Tibial nerve (tissue), 4 donors: ENCODE measurements around the gene BRME1. TPM values are rescaled to one million over a fixed set of nuclear protein-coding genes. Genes with fewer than 3 reads are reported as not detected.

Experiments used
- DNase-seq, 2 donors: peaks; one replicate each; pipeline ENCODE4 v3.0.0-alpha.2; 2019; ENCODE audit warnings: low spot score in 2 of 2
- H3K27ac ChIP-seq, 4 donors: fragments of 200-600 bp; sonication (generic) in 3 of 4; one replicate each; pipeline ENCODE4 v1.5.1; 2017 to 2019; ENCODE audit warnings: mild to moderate bottlenecking in 1 of 4
- H3K27me3 ChIP-seq, 2 donors: fragments of 200-600 bp; sonication (generic) in 1 of 2; one replicate each; pipeline versions ENCODE4 v1.5.1 to v1.6.0; 2017 to 2019
- H3K36me3 ChIP-seq, 3 donors: fragments of 200-600 bp; sonication (generic); one replicate each; pipeline ENCODE4 v1.5.1; 2018 to 2019
- H3K4me1 ChIP-seq, 4 donors: fragments of 200-600 bp; sonication (generic) in 3 of 4; one replicate each; pipeline ENCODE4 v1.5.1; 2017 to 2019
- H3K4me3 ChIP-seq, 4 donors: fragments of 200-600 bp; sonication (generic) in 3 of 4; one replicate each; pipeline ENCODE4 v1.5.1; 2017 to 2019; ENCODE audit warnings: mild to moderate bottlenecking in 1 of 4, moderate library complexity in 1 of 4
- H3K9me3 ChIP-seq, 4 donors: fragments of 200-600 bp; sonication (generic) in 3 of 4; one replicate each; pipeline ENCODE4 v1.5.1; 2017 to 2019
- EP300 ChIP-seq, 2 donors: sonication (generic); formaldehyde crosslinking; IDR thresholded peaks; one replicate each; pipeline ENCODE4 v1.6.1; 2017; ENCODE audit warnings: antibody characterized with exemption in 2 of 2, mild to moderate bottlenecking in 1 of 2
- POLR2A ChIP-seq, 2 donors: fragments of 450-650 bp; IDR thresholded peaks; one replicate each; pipeline ENCODE4 v1.6.1; 2017; ENCODE audit warnings: antibody characterized with exemption in 2 of 2, mild to moderate bottlenecking in 2 of 2, moderate library complexity in 2 of 2
- WGBS, 2 donors: methylation state at CpG; one replicate each; pipeline ENCODE4 v1.1.5; 2018; 5-methylcytosine and 5-hydroxymethylcytosine counted together
- total RNA-seq, 4 donors: library from RNA; depleted of rRNA; stranded (reverse); fragments of >200 nt; gene quantifications; one replicate each; pipeline ENCODE4 v1.1.0, GENCODE V29; 2016
- TF ChIP-seq, protein P1 (sequence below), 5 experiments: fragments of 200-600 bp in 3 of 5; fragments of 450-650 bp in 2 of 5; sonication (generic) in 3 of 5; IDR thresholded peaks; one replicate each; pipeline ENCODE4 v1.5.1; 2016 to 2019; ENCODE audit warnings: antibody characterized with exemption in 5 of 5, mild to moderate bottlenecking in 3 of 5, moderate library complexity in 2 of 5

BRME1 gene
- total RNA-seq, 4 donors from 2014 or later: 1.5 to 3.3 (median 3.0) TPM; not detected in 1

DNA sequence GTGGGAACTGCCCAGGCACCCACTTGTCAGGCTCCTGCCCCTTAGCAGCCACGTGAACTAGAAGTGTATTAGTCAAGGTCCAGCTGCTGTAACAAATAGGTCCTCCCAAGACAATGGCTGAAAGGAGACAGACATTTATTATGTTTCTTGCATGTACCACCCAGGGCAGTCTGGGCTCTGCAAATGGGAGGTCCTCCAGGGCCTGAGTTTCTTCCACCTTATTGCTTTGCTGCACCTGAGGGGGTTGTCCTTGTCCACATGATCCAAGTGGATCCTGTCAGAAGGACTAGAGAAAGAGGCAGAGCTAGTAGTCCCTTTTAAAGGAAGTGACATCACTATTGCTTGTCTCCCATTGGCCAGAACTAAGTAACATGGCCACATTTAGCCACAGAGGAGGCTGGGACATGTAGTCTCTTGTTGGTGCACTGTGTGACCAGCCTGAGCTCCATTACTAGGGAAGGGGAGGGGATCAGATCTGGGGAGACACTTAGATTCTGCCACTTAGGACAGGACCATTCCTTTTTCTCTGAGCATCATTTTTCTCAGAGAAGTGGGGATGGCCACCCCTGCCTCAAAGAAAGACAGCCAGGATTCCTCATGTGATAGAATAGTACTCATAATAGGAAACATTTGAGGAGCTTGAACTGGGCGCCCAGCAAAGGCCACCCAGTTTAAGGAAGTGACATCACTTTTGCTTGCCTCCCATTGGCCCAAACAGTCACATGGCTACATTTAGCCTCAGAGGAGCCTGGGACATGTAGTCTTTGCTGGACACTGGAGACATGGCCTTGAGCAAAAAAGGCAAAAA lies 15.2 kb upstream of the BRME1 start:
- TF ChIP-seq EP300 (IDR thresholded peaks at IDR 0.05): no peak
- no peak for TF ChIP-seq POLR2A (IDR thresholded peaks at IDR 0.05)
- TF ChIP-seq, protein P1, sequence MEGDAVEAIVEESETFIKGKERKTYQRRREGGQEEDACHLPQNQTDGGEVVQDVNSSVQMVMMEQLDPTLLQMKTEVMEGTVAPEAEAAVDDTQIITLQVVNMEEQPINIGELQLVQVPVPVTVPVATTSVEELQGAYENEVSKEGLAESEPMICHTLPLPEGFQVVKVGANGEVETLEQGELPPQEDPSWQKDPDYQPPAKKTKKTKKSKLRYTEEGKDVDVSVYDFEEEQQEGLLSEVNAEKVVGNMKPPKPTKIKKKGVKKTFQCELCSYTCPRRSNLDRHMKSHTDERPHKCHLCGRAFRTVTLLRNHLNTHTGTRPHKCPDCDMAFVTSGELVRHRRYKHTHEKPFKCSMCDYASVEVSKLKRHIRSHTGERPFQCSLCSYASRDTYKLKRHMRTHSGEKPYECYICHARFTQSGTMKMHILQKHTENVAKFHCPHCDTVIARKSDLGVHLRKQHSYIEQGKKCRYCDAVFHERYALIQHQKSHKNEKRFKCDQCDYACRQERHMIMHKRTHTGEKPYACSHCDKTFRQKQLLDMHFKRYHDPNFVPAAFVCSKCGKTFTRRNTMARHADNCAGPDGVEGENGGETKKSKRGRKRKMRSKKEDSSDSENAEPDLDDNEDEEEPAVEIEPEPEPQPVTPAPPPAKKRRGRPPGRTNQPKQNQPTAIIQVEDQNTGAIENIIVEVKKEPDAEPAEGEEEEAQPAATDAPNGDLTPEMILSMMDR (IDR thresholded peaks at IDR 0.05): no peak
- Histone ChIP-seq H3K9me3 (peaks cover 0 to 8% (median 0%) of the 10 kb centered on the region in 4 donors), H3K4me1 (no peaks in the 10 kb centered on the region), H3K27ac (no peak overlapping the region), H3K4me3 (no peak overlapping the region), H3K27me3 (no peaks in the 10 kb centered on the region), H3K36me3 (peaks cover 4 to 95% (median 42%) of the 10 kb centered on the region in 3 donors)
- WGBS, 2 donors: 43 to 90% methylated on average over 1 to 2 of the region's 2 CpGs
- DNase-seq: peak in 1 of 2 donors; percentile 38

DNA sequence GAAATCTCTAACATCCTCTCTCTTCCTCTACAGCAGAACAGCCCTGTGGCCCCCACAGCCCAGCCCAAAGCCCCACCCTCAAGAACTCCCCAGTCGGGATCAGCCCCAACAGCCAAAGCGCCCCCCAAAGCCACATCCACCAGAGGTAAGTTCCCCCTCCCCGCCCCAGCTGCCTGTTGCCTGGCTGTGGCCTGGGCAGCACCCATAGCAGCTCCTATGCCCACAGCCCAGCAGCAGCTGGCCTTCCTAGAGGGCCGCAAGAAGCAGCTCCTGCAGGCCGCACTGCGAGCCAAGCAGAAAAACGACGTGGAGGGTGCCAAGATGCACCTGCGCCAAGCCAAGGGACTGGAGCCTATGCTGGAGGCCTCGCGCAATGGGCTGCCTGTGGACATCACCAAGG lies 14.6 kb upstream of the BRME1 start:
- Histone ChIP-seq H3K36me3 (peaks cover 4 to 98% (median 42%) of the 10 kb centered on the region in 3 donors), H3K27ac (no peak overlapping the region), H3K4me3 (no peak overlapping the region), H3K9me3 (peaks cover 0 to 8% (median 0%) of the 10 kb centered on the region in 4 donors), H3K27me3 (no peaks in the 10 kb centered on the region), H3K4me1 (no peaks in the 10 kb centered on the region)
- DNase-seq: no peak
- TF ChIP-seq, protein P1 (IDR thresholded peaks at IDR 0.05): no peak
- no peak for TF ChIP-seq EP300 (IDR thresholded peaks at IDR 0.05)
- WGBS, 2 donors: 97 to 100% methylated on average over 7 to 11 of the region's 11 CpGs

DNA sequence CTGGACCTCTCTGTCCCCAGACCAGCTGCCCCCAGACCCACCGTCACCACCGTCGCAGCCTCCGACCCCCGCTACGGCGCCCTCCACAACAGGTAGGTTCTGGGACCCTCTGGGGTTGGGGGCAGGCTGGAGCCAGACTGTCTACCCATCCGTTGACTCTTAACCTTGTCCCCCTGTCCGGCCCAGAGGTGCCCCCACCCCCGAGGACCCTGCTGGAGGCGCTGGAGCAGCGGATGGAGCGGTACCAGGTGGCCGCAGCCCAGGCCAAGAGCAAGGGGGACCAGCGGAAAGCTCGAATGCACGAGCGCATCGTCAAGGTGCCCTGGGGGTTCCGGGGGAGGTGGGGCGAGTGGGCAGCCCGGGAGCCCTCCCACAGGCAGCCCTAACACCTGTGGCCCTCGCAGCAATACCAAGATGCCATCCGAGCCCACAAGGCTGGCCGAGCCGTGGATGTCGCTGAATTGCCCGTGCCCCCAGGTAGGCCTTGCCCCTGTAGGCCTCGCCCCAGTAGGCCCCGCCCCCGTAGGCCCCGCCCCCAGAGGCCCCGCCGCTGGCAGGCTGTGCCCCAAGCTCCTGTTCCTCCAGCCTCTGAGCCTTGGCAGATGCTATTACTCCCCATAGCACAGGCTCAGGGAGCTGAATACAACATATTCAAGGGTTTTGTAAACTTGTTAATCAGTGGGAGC lies 13.0 kb upstream of the BRME1 start:
- H3K4me3 ChIP-seq: no peak overlapping the region
- DNase-seq: no peak
- H3K27me3 ChIP-seq: no peaks in the 10 kb centered on the region
- peaks cover 4 to 98% (median 42%) of the 10 kb centered on the region in 3 donors for H3K36me3 ChIP-seq
- H3K4me1 ChIP-seq: no peaks in the 10 kb centered on the region
- H3K9me3 ChIP-seq: peaks cover 0 to 8% (median 0%) of the 10 kb centered on the region in 4 donors
- WGBS, 2 donors: 81 to 91% methylated on average over 23 to 26 of the region's 34 CpGs
- H3K27ac ChIP-seq: no peak overlapping the region
- no peak for TF ChIP-seq EP300 (IDR thresholded peaks at IDR 0.05)
- TF ChIP-seq, protein P1 (IDR thresholded peaks at IDR 0.05): no peak
- TF ChIP-seq POLR2A (IDR thresholded peaks at IDR 0.05): no peak

DNA sequence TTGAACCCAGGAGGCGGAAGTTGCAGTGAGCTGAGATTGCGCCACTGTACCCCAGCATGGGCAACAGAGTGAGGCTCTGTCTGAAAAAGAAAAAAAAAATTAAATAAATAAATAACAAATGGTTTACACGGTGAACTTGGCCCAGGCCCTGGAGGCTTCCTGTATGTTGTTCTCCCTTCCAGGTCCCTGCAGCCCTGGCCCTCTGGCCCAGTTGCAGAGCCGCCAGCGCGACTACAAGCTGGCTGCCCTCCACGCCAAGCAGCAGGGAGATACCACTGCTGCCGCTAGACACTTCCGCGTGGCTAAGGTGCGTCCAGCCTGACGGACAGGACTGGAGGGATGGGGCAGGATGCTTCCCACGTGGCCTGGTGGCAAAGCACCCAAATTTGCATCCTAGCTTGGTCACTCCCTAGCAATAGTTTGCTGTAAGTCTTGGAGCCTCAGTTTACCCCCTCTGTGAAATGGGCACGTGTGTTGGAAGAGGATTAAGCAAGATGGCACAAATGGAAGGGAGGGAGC lies 12.0 kb upstream of the BRME1 start:
- H3K36me3 ChIP-seq: peaks cover 6 to 98% (median 41%) of the 10 kb centered on the region in 3 donors
- TF ChIP-seq, protein P1 (IDR thresholded peaks at IDR 0.05): no peak
- no peak for TF ChIP-seq POLR2A (IDR thresholded peaks at IDR 0.05)
- TF ChIP-seq EP300 (IDR thresholded peaks at IDR 0.05): no peak
- peaks cover 0 to 8% (median 0%) of the 10 kb centered on the region in 4 donors for H3K9me3 ChIP-seq
- 78 to 88% methylated on average over 14 of the region's 14 CpGs for WGBS, 2 donors
- H3K27me3 ChIP-seq: no peaks in the 10 kb centered on the region
- no peaks in the 10 kb centered on the region for H3K4me1 ChIP-seq
- no peak overlapping the region for H3K4me3 ChIP-seq
- H3K27ac ChIP-seq: no peak overlapping the region
- DNase-seq: no peak

DNA sequence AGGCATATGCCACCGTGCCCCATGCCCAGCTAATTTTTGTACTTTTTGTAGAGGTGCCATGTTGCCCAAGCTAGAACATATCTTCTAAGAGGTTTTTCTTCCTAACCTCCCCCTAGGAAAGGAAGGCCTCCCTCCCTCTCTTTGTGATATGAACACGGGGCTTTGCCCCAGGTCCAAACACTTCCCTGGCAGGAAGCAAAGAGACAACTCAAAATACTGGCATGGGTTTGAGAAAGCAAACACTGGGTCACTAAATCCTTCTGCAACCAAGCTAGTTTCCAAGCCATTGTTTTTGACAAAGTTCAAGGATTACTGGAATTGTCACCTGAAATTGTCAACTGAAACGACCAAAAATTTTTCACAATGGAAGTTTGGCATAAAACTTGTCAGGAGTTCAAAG lies 8.9 kb upstream of the BRME1 start:
- no peak overlapping the region for H3K4me3 ChIP-seq
- H3K27ac ChIP-seq: no peak overlapping the region
- H3K4me1 ChIP-seq: no peaks in the 10 kb centered on the region
- DNase-seq: no peak
- WGBS, 2 donors: 81 to 85% methylated on average over 3 of the region's 3 CpGs
- H3K27me3 ChIP-seq: no peaks in the 10 kb centered on the region
- H3K9me3 ChIP-seq: no peaks in the 10 kb centered on the region
- H3K36me3 ChIP-seq: peaks cover 2 to 98% (median 42%) of the 10 kb centered on the region in 3 donors
- no peak for TF ChIP-seq POLR2A (IDR thresholded peaks at IDR 0.05)
- no peak for TF ChIP-seq EP300 (IDR thresholded peaks at IDR 0.05)
- TF ChIP-seq, protein P1 (IDR thresholded peaks at IDR 0.05): no peak
